ENCODE results near the gene TTLL11.
"Not testable (repeated sequence)": the region's sequence is repeated elsewhere in the genome, so short reads cannot be mapped to it uniquely, and the experiment has no call there.

TTLL11 gene

DNA sequence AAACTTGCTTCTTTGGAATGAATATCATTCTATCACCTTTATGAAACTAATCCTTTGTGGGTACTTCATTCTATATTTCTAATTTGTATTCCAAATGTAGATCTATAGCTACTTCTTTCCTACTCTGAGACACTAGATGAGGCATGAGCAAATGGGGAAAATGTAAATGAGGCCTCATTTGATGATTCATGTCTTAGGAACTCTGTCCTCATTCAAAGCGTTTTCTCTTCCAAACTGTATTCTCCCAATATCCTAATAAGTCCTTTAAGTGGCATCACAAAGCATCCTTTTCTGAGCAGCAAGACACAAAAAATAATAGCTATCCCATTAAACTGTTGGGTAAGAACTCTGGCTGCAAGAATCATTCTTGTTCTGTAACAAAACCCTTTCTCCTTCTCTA is 56.1 kb downstream of the TTLL11 start:
- no peak for DNase-seq

DNA sequence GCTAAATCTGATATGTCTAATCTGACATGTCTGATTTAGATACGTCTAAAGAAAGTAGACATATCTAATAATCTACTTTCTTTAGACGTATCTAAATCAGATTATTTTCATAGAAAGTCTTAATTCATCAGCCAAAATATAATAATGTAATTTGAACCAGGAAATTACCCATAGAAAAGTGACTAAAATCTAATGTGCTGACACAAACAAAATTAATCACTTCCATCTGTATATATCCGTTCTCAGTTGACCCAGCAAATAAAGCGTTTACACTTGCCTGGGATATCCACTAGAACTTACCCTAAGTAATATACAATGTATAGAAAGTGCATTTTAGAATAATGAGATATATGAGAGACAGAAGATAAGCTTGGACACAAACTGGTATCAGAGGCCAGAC is 56.7 kb downstream of the TTLL11 start:
- no peak for DNase-seq

GRCh38 chr9:122033775-122034373 is 59.2 kb downstream of the TTLL11 start:
- DNase-seq, result no peak

DNA sequence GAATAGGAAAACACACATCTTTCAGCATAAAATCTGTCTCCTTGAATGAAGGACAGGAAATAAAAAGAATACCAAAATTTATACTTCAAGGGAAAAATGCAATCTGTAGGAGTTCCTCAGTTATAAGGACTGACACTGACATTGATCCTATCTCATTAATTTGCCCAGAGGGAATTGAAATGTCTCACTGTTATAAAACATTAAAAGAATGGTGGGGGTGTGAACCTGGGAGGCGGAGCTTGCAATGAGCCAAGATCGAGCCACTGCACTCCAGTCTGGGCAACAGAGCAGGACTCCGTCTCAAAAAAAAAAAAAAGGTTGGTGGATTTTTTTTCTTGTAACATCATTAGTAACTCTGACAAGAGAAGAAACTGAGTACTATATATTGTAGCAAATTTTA is 60.8 kb downstream of the TTLL11 start:
- DNase-seq, result no peak

DNA sequence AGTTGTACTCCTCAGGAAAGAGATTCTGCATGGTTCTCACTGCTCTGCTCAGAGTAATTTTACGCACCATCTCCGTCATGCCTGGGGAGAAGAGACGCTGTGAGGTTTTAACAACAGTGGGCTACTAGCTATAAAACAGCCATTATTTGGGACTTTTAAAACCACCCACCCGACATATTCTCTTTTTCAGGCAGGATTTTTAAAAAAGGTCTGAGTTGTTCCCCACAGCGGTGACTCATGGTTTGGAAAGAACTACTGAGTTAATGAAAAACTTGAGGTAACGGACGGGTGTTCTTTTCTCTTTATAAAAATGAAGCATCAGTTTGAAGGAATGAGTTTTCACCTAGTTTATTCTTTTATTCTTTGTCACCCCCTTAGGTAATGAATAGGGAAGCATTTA is 61.3 kb downstream of the TTLL11 start:
- no peak for DNase-seq

GRCh38 chr9:122031157-122031556 is 62.0 kb downstream of the TTLL11 start:
- no peak for DNase-seq

DNA sequence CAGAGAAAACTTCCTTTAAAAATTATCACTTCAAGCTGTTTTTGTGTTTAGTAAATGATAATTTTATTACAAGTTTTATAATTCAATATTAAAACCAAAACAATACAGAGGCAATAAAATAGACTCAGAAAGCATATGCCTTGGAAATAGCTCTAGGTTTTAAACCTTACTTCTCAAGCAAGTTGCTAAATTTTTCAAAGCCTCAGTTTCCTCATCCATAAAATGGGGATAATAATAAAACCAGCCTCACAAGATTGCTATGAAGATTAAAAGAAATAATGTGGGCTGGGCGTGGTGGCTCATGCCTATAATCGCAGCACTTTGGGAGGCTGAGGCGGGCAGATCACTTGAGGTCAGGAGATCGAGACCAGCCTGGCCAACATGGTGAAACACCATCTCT is 62.8 kb downstream of the TTLL11 start:
- DNase-seq, result no peak

GRCh38 chr9:122029898-122030297 is 63.2 kb downstream of the TTLL11 start:
- no peak for DNase-seq

DNA sequence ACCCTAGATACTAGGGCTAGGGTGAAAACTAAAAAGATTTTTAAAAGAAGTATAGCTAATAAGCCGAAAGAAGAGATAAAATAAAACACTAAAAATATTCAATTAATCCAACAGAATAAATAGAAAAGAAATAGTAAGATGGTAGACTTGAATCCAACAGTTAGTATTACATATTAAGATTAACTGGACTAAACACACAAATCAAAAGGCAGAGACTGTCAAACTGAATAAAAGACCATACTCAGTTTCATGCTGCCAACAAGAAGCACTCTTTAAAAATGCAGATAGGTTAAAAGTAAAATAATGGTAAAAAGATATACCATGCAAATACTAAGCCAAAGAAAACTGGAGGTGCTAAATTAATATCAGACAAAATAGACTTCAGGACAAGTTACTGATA is 65.0 kb downstream of the TTLL11 start:
- no peak for DNase-seq

DNA sequence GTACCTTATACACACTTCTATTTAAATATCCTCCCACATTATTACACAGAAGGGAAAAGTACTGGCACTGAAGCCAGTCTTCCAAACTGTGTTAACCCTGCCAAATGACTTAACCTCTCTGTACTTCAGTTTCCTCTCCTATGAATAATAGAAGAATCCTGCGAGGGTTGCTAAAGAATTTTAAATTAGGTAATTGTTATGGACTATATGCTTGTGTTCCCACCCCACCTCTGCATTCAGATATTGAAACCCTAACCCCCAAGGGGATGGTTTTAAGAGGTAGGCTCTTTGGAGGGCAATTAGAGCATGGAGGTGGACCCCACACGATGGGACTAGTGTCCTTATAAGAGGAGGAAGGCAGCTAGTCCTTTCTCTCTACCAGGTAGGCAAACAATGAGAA is 72.7 kb downstream of the TTLL11 start:
- no peak for DNase-seq

DNA sequence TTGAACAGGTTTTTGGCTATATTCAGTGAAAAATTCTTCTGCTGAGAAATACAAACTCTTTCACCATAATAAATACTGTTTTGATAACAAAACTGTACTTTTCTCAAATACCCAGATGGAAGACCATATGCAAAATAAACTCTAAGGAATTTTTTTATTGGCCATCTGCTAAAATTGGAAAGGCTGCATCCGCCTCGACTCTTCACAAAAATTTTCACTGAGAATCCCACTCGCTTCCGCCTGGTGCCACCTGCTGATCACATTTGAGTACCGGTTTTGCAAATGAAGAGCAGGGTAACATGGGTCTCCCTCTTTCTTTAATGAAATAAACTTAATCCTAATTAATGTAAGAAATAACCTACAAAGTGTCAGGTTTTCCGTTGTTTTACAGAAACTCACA is 76.4 kb downstream of the TTLL11 start:
- no peak for DNase-seq

GRCh38 chr9:122016309-122016708 is 76.8 kb downstream of the TTLL11 start:
- no peak for DNase-seq

DNA sequence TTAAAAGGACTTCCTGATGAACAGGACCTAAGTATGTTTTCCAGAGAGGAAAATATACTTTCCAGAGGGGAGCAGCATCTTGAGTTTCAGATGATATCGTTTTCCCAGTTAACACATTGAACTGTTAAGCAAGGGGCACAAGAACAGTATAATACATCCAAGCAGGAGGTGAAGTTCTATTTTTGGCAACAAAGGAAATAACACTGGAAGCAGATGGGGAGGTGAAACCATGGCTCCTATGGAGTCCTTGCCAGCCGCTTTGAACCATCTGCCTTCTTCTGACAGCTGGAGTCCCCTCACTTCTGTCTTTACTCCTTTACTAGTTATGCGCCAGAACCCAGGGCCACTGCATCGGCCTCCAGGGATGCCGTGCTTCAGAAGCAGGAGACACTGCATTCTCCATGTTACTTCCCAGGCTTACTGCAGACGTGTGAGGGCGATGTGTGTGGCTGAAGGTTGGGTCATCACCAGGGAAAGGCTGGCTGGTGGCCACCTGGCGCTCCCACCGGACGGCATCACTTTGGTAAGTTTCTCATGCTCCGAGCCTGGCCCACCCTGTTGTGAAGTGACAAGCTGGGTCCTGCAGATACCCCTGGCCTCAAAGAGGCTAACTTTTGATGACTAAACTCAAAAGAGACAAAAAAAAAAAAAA is 77.8 kb downstream of the TTLL11 start:
- no peak for DNase-seq

DNA sequence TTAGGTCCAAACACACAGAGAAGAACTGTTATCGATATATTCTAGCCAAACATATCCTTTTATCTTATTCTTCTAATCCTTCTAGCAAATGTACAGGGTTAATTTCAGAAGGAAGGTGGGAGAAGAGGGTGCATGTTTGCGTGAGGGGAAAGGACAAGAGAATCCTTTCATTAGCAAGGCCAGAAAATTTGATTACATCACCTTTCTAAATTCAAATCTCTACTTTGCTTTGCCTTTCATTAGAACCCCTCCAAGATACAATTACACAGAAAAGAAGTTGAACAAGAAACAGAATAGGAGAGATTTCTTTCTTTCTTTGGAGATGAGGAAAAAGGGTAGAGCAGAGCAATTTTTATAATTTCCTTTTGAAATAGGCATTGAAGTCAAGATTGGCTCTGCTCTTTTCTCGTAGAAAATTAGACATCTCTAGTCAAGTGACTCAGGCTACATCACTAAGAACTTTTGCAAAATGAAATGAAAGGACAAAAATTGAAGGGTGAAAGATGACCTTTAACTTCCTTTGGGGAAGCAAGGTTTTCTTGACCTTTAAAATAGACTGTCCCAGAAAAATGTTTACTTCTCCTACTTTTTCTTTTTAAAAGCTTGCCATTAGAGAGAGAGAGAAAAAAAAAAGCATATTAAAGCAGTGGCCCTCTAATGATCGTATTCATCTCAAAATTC is 81.2 kb downstream of the TTLL11 start:
- no peak for DNase-seq

- no peak for DNase-seq
These were observed 84.5 kb downstream of the TTLL11 start for GRCh38 chr9:122008559-122008958.

- DNase-seq, result no peak
These were observed 85.3 kb downstream of the TTLL11 start for GRCh38 chr9:122007837-122008236.

DNA sequence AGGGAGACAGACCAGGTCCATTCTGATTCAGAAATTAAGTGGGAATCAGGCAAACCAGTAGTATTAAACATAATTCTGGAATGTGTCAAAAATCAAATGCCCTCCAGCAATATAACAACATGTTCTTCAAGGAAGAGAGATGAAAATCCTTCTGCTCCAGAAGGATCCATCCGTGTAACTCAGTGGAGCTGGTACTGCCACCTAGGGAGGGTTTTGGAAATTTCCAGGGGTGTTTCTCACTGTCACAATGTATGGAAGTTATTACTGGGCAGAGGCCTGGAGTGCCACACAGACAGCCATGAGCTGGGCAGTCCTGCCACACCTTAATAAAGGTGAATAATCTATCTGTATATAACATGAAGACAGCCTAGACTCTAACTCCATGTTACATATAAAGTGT is 87.5 kb downstream of the TTLL11 start:
- DNase-seq, result no peak

DNA sequence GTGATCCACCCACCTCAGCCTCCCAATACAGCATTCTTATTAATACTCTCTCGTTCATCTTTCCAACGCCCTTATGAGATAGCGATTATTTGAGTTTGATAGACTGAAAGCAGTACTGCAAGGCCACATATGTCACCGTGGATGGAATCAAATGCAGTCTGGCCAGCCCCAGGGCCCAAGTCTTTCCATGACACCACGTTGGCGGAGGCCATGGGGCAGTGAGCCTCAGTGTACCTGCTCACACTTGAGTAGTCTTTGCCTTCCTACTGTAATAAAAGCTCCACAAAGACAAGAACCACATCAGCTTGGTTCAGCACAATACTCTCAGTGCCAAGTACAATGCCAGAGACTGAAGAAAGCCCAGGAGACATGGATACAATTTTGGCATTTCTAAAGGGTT is 88.5 kb downstream of the TTLL11 start:
- no peak for DNase-seq

DNA sequence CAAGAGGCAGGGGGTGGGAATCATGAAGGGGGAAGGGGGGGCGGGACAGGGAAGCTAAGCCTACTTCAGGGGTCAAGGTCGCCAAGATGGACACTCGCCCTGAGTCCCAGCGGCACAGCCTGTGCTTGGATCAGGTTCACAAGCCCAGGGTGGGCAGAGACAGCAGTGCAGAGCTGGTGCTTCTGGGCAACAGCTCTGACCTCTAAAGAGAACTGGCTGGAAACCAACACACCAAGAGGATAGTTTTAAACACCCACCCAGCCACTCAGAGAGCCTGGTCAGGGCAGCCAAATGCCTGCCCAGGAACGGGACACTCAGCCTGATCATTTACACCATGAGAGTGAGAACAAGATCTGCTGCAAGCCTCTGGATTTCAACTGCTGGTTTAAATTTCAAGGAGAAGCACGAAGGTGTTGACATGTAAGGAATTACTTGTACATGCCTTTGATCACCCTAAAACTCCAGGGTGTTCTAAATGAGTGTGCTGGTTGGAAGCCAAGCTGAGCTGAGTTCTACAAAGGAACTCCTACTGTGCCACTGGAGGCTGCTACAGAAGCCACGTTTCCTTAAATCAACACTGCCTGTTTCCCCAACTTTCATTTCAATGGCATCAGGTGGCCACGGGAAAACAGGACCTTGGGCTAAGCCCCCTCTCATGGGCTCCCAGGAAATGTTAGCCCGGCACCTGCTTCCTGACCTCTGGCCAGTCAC is 91.5 kb downstream of the TTLL11 start:
- DNase-seq, result no peak

DNA sequence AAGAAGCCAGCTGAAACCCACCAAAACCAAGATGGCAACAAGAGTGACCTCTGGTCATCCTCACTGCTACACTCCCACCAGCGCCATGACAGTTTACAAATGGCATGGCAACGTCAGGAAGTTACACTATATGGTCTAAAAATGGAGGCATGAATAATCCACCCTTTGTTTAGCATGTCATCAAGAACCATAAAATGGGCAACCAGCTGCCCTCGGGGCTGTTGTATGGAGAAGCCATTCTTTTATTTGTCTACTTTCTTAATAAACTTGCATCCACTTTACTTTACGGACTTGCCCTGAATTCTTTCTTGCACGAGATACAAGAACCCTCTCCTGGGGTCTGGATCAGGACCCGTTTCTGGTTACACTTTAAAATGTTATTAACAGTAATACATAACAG is 92.6 kb downstream of the TTLL11 start:
- DNase-seq, result not testable (repeated sequence)

- DNase-seq, result no peak
These were observed 93.6 kb downstream of the TTLL11 start for GRCh38 chr9:121999556-121999955.

GRCh38 chr9:121998513-121999049 is 94.5 kb downstream of the TTLL11 start:
- no peak for DNase-seq

DNA sequence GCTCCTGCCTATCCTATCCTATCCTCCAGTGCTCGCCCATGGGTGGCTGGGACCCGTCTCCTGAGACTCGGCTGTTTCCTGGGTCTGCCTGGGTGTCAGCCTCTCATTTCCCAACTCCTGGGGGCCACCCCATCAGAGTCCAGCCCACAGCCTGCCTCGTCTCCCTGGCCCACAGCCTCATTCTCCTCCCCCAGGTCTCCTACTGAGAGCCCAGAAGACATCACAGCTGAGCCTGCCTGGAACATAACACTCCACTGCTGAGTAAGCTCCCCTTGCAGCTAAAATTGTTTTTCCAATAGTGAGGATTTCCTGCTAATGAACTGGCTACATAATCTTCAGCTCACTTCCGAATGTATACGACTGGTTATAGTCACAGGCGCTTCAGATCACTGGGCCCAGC is 95.3 kb downstream of the TTLL11 start:
- DNase-seq, result no peak

DNA sequence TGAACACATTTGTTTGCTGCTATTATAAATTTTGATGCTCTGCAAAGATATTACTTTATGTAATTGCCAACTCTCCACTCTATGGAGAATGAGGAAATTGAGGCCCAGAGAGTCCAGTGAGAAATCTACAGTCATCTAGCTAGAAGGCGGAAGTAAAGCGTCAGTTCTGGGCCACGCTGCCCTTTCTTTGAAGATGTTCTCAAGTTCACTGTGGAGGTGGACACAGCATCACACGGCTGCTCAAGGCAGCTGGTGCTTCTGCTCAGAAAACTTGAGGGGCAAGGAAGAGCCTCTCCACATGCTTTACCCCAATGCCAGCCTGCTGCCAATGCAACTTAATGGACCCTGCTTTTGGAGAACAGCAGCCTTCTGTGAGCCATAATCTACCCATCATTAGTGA is 96.3 kb downstream of the TTLL11 start:
- DNase-seq, result no peak
